Vagina (tissue), 2 donors: ENCODE measurements around the gene SLC35D1. TPM values are rescaled to one million over a fixed set of nuclear protein-coding genes. Genes with fewer than 3 reads are reported as not detected.
A peak's percentile ranks its signal among the peaks of the same experiment; 100 is the strongest.
"Not testable (repeated sequence)": the region's sequence is repeated elsewhere in the genome, so short reads cannot be mapped to it uniquely, and the experiment has no call there.

Experiments used
- DNase-seq, 2 donors: peaks; one replicate each; pipeline ENCODE4 v3.0.0-alpha.2; 2017; ENCODE audit errors: extremely low spot score in 2 of 2
- H3K27ac ChIP-seq: fragments of 200-600 bp; sonication (generic); one replicate; pipeline ENCODE4 v1.5.1; 2019
- H3K27me3 ChIP-seq: fragments of 200-600 bp; sonication (generic); one replicate; pipeline ENCODE4 v1.5.1; 2019
- H3K36me3 ChIP-seq, 2 donors: fragments of 200-600 bp; sonication (generic); one replicate each; pipeline ENCODE4 v1.5.1; 2017 to 2019
- H3K4me1 ChIP-seq: fragments of 200-600 bp; sonication (generic); one replicate; pipeline ENCODE4 v1.5.1; 2019
- H3K4me3 ChIP-seq, 2 donors: fragments of 200-600 bp; sonication (generic); 1 replicate in 1 of 2; 2 replicates in 1 of 2; pipeline ENCODE4 v1.5.1; 2016 to 2019
- H3K9me3 ChIP-seq: fragments of 200-600 bp; sonication (generic); one replicate; pipeline ENCODE4 v1.5.1; 2019
- POLR2A ChIP-seq, 2 donors: fragments of 450-650 bp; IDR thresholded peaks; one replicate each; pipeline ENCODE4 v1.6.1; 2017; ENCODE audit warnings: antibody characterized with exemption in 2 of 2, mild to moderate bottlenecking in 2 of 2, moderate library complexity in 2 of 2
- POLR2AphosphoS5 ChIP-seq, 2 donors: sonication (generic); formaldehyde crosslinking; IDR thresholded peaks; one replicate each; pipeline ENCODE4 v1.9.0; 2017; ENCODE audit warnings: antibody characterized with exemption in 2 of 2, mild to moderate bottlenecking in 2 of 2, low read depth in 1 of 2; ENCODE audit not compliant: insufficient read depth in 1 of 2
- intact Hi-C: fragments of 100-400 bp; cut with DNase I; formaldehyde crosslinking; loops from one replicate; pipeline ENCODE4 v1.15.1; 2023
- total RNA-seq: library from RNA; depleted of rRNA; stranded (reverse); fragments of >200 nt; gene quantifications from one replicate; pipeline ENCODE4 v1.2.3, GENCODE V29; 2016
- TF ChIP-seq, protein P1 (sequence below), 3 experiments: fragments of 450-650 bp in 2 of 3; fragments of 200-600 bp in 1 of 3; sonication (generic) in 1 of 3; IDR thresholded peaks; one replicate each; pipeline ENCODE4 v1.5.1; 2017 to 2019; ENCODE audit warnings: antibody characterized with exemption in 3 of 3, mild to moderate bottlenecking in 2 of 3, moderate library complexity in 2 of 3

SLC35D1 gene
- total RNA-seq, 1 donor from 2014 or later: 13.3 TPM

DNA sequence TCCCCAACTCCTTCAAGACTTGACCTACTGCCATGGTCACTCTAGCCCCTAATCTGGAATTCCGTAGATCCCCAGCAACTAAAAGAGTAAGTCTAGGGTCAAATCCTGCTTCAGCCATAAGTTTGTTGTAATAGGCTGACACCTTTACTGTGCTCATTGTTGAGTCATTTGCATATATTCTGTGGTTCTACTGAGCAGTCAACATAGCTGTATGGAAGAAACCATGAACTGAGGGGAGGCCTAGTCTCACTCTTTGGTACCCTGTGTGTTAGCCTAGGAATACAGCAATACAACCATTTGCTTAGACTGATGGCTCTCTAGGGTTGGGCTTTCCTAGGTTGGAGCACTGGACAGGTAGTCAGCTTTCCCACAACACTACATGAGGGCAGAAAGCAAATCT lies 23.6 kb upstream of the SLC35D1 start:
- Histone ChIP-seq H3K27ac (no peak overlapping the region), H3K4me3 (no peak overlapping the region), H3K9me3 (no peaks in the 10 kb centered on the region), H3K27me3 (no peaks in the 10 kb centered on the region), H3K36me3 (no peaks in the 10 kb centered on the region), H3K4me1 (no peaks in the 10 kb centered on the region)
- no peak for TF ChIP-seq POLR2AphosphoS5 (IDR thresholded peaks at IDR 0.05; ENCODE audit: insufficient read depth in 1 of 2, low read depth in 1 of 2)
- no peak for TF ChIP-seq POLR2A (IDR thresholded peaks at IDR 0.05)
- TF ChIP-seq, protein P1, sequence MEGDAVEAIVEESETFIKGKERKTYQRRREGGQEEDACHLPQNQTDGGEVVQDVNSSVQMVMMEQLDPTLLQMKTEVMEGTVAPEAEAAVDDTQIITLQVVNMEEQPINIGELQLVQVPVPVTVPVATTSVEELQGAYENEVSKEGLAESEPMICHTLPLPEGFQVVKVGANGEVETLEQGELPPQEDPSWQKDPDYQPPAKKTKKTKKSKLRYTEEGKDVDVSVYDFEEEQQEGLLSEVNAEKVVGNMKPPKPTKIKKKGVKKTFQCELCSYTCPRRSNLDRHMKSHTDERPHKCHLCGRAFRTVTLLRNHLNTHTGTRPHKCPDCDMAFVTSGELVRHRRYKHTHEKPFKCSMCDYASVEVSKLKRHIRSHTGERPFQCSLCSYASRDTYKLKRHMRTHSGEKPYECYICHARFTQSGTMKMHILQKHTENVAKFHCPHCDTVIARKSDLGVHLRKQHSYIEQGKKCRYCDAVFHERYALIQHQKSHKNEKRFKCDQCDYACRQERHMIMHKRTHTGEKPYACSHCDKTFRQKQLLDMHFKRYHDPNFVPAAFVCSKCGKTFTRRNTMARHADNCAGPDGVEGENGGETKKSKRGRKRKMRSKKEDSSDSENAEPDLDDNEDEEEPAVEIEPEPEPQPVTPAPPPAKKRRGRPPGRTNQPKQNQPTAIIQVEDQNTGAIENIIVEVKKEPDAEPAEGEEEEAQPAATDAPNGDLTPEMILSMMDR (IDR thresholded peaks at IDR 0.05): no peak
- no peak for DNase-seq
- intact Hi-C loops: no loop called here

DNA sequence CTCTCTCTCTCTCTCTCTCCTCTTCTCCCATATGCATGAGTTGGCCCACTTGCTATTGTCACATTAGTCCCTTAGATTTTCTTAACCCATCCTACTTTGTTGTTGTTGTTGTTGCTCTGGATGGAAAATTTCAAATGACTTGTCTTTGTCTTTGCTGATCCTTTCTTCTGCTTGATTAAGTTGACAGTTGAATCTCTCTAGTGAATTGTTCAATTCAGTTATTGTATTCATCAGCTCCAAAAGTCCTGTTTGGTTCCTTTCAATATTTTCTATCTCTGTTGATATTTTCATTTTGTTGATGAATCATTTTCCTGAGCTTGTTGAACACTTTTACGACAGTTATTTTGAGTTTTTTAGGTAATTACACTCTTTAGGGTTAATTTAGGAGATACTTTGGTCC lies 18.8 kb upstream of the SLC35D1 start:
- no peak for DNase-seq
- TF ChIP-seq POLR2A (IDR thresholded peaks at IDR 0.05) (no peak), POLR2AphosphoS5 (IDR thresholded peaks at IDR 0.05; ENCODE audit: insufficient read depth in 1 of 2, low read depth in 1 of 2) (no peak)
- TF ChIP-seq, protein P1 (IDR thresholded peaks at IDR 0.05): no peak
- H3K4me1 ChIP-seq: no peaks in the 10 kb centered on the region
- H3K36me3 ChIP-seq: no peaks in the 10 kb centered on the region
- no peaks in the 10 kb centered on the region for H3K27me3 ChIP-seq
- no peak overlapping the region for H3K4me3 ChIP-seq
- no peaks in the 10 kb centered on the region for H3K9me3 ChIP-seq
- intact Hi-C loops: no loop called here
- no peak overlapping the region for H3K27ac ChIP-seq

DNA sequence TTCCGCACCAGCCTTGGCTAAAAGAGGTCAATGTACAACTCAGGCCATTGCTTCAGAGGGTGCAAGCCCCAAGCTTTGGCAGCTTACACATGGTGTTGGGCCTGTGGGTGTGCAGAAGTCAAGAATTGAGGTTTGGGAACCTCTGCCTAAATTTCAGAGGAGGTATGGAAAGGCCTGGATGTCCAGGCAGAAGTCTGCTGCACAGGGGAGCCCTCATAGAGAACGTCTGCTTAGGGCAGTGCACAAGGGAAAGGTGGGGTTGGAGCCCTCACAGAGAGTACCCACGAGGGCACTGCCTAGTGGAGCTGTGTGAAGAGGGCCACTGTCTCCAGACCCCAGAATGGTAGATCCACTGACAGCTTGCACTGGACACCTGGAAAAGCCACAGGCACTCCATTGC lies 13.7 kb upstream of the SLC35D1 start:
- H3K27me3 ChIP-seq, H3K4me3 ChIP-seq, H3K4me1 ChIP-seq, DNase-seq, intact Hi-C loops, H3K27ac ChIP-seq, H3K36me3 ChIP-seq, H3K9me3 ChIP-seq: not testable (repeated sequence)

DNA sequence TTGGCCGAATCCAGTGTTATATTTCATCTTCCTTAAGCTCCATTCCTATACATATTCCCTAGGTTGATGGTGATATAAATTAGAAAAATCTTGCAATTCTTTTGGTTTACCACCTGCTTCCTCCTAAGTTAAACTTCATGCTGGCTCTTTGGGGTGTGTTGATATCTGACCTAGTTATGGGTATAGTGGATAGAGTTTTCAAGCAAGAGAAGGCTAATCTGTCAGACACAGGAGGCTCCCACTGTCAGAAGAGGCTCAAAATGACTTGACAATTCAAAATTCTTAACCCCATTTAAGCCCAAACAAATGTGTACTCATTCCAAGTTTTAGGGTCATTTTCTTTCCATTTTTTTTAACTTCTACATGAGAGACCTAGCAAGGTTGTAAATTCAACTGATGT lies 8.5 kb upstream of the SLC35D1 start:
- Histone ChIP-seq H3K4me3 (no peak overlapping the region), H3K27me3 (no peaks in the 10 kb centered on the region), H3K36me3 (no peaks in the 10 kb centered on the region), H3K4me1 (no peaks in the 10 kb centered on the region), H3K9me3 (no peaks in the 10 kb centered on the region), H3K27ac (no peak overlapping the region)
- DNase-seq: no peak
- intact Hi-C loops: no loop called here
- no peak for TF ChIP-seq POLR2A (IDR thresholded peaks at IDR 0.05)
- no peak for TF ChIP-seq POLR2AphosphoS5 (IDR thresholded peaks at IDR 0.05; ENCODE audit: insufficient read depth in 1 of 2, low read depth in 1 of 2)
- TF ChIP-seq, protein P1 (IDR thresholded peaks at IDR 0.05): no peak

DNA sequence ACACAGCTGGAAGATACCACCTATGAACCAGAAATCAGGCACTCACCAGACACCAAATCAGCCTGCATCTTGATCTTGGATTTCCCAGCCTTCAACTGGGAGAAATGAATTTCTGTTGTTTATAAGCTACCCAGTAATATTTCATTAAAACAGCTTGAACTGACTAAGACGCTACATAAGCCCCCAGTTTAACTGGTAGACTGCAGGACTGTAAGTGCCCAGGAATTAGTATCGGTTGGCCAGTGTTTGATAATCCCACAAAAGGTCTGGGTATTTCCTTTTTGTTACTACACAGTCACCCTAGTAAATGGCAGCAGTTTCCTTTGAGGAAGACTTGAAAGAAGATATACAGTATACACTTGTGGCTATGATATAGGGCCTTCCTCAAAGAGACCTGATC lies 7.3 kb upstream of the SLC35D1 start:
- intact Hi-C loops: no loop called here
- TF ChIP-seq POLR2AphosphoS5 (IDR thresholded peaks at IDR 0.05; ENCODE audit: insufficient read depth in 1 of 2, low read depth in 1 of 2) (no peak), POLR2A (IDR thresholded peaks at IDR 0.05) (no peak)
- TF ChIP-seq, protein P1 (IDR thresholded peaks at IDR 0.05): no peak
- DNase-seq: no peak
- Histone ChIP-seq H3K4me1 (no peaks in the 10 kb centered on the region), H3K9me3 (no peaks in the 10 kb centered on the region), H3K27ac (no peak overlapping the region), H3K4me3 (no peak overlapping the region), H3K27me3 (no peaks in the 10 kb centered on the region), H3K36me3 (no peaks in the 10 kb centered on the region)

DNA sequence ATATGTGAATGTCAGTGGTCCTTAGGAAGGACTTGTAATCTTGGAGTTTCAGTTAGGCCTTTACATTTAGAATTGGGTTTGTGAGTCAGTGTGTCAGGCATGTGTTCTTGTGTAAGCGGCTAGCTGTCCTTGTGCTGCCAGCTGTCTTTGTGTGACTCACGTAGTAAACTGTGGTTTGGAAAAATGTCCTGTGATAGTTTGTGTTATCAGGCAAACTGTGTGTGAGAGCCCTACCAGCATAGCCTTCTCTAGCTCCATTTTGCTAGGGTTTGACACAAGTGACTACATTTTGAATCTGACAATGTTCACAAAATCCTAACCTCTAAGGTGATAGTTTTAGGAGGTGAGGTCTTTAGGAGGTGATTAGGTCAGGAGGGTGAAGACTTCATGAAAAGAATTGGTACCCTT lies 6.9 kb upstream of the SLC35D1 start:
- no peaks in the 10 kb centered on the region for H3K9me3 ChIP-seq
- no peaks in the 10 kb centered on the region for H3K36me3 ChIP-seq
- peak overlapping the region; percentile 19 for H3K27ac ChIP-seq
- H3K4me3 ChIP-seq: no peak overlapping the region
- no peaks in the 10 kb centered on the region for H3K4me1 ChIP-seq
- no peak for DNase-seq
- intact Hi-C loops: no loop called here
- no peaks in the 10 kb centered on the region for H3K27me3 ChIP-seq
- peak in 1 of 2 donors; percentile 52 for TF ChIP-seq POLR2AphosphoS5 (IDR thresholded peaks at IDR 0.05; ENCODE audit: insufficient read depth in 1 of 2, low read depth in 1 of 2)
- TF ChIP-seq, protein P1 (IDR thresholded peaks at IDR 0.05): no peak
